Measurements from ENCODE around the gene PSMD1. TPM values are rescaled to one million over a fixed set of nuclear protein-coding genes. Genes with fewer than 3 reads are reported as not detected.

Gene PSMD1
- total and polyA plus RNA-seq, 2 experiments from 2014 or later, result 148 to 177 TPM

GRCh38 chr2:231189171-231189530 lies 132.5 kb downstream of the PSMD1 start (continued):
- TF ChIP-seq POLR2AphosphoS5 (IDR thresholded peaks at IDR 0.05; ENCODE audit: low read depth), result no peak
- TF ChIP-seq, protein P1, sequence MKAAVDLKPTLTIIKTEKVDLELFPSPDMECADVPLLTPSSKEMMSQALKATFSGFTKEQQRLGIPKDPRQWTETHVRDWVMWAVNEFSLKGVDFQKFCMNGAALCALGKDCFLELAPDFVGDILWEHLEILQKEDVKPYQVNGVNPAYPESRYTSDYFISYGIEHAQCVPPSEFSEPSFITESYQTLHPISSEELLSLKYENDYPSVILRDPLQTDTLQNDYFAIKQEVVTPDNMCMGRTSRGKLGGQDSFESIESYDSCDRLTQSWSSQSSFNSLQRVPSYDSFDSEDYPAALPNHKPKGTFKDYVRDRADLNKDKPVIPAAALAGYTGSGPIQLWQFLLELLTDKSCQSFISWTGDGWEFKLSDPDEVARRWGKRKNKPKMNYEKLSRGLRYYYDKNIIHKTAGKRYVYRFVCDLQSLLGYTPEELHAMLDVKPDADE (IDR thresholded peaks at IDR 0.05), result no peak

DNA sequence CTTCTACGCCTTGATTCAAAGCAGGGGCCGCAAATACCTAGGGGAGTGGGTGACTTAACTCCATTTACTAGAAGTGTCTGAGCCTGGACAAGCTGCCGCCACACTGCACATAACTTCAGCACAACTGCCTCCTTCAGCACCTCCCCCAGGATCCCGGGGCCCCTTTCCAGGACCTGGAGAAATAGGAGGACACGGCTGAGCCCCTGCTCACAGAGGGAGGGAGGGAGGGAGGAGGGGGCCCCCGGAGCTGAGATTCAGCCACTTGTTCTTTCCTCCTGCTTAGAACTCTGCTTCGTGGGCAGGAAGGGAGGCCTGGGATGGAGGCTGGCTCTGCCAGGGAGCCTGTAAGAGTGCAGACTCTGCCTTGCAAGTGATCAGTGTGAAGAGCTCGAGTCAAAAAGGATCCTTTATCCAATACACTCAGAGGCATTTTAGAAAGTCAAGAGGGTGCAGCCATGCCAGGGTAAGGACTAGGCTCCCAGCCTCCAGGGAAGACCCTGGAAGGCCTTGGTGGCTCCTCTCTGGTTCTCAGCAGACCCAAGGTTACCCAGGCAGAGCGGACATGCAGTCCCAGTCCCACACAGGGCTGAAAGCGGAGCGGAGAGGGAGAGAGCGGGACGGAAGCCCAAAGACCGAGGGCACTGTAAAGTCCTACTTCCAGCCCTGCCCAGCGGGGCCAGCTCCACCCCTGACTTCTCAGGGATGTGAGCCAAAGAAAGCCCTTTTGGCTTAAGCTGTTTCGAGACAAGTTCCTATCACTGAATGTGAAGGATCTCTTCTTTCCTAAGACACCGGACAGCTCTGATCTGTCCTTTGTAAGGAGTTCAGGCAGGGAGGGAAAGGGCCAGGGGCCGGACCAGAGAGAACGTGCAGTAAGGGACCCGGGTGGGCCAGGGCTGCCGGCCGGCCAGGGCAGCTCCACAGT lies 133.2 kb downstream of the PSMD1 start:
- Histone ChIP-seq H3K27me3 (ENCODE audit: insufficient read depth) (no peaks in the 10 kb centered on the region), H3K79me2 (replicated peaks; ENCODE audit: insufficient read depth) (no peaks in the 10 kb centered on the region), H3K4me3 (peak overlapping the region; percentile 52), H3K4me2 (peak overlapping the region; percentile 81), H3F3A (replicated peaks; ENCODE audit: low read depth) (peaks cover 18% of the 10 kb centered on the region), H2AFZ (peak overlapping the region; percentile 88), H3K27ac (ENCODE audit: low read depth) (peak overlapping the region; percentile 92), H3K9me2 (ENCODE audit: insufficient read depth) (no peaks in the 10 kb centered on the region), H3K4me1 (ENCODE audit: insufficient read depth) (peaks cover 24% of the 10 kb centered on the region), H3K36me3 (ENCODE audit: insufficient read depth) (no peaks in the 10 kb centered on the region), H4K20me1 (replicated peaks; ENCODE audit: insufficient read depth) (no peaks in the 10 kb centered on the region)
- TF ChIP-seq, protein P2, sequence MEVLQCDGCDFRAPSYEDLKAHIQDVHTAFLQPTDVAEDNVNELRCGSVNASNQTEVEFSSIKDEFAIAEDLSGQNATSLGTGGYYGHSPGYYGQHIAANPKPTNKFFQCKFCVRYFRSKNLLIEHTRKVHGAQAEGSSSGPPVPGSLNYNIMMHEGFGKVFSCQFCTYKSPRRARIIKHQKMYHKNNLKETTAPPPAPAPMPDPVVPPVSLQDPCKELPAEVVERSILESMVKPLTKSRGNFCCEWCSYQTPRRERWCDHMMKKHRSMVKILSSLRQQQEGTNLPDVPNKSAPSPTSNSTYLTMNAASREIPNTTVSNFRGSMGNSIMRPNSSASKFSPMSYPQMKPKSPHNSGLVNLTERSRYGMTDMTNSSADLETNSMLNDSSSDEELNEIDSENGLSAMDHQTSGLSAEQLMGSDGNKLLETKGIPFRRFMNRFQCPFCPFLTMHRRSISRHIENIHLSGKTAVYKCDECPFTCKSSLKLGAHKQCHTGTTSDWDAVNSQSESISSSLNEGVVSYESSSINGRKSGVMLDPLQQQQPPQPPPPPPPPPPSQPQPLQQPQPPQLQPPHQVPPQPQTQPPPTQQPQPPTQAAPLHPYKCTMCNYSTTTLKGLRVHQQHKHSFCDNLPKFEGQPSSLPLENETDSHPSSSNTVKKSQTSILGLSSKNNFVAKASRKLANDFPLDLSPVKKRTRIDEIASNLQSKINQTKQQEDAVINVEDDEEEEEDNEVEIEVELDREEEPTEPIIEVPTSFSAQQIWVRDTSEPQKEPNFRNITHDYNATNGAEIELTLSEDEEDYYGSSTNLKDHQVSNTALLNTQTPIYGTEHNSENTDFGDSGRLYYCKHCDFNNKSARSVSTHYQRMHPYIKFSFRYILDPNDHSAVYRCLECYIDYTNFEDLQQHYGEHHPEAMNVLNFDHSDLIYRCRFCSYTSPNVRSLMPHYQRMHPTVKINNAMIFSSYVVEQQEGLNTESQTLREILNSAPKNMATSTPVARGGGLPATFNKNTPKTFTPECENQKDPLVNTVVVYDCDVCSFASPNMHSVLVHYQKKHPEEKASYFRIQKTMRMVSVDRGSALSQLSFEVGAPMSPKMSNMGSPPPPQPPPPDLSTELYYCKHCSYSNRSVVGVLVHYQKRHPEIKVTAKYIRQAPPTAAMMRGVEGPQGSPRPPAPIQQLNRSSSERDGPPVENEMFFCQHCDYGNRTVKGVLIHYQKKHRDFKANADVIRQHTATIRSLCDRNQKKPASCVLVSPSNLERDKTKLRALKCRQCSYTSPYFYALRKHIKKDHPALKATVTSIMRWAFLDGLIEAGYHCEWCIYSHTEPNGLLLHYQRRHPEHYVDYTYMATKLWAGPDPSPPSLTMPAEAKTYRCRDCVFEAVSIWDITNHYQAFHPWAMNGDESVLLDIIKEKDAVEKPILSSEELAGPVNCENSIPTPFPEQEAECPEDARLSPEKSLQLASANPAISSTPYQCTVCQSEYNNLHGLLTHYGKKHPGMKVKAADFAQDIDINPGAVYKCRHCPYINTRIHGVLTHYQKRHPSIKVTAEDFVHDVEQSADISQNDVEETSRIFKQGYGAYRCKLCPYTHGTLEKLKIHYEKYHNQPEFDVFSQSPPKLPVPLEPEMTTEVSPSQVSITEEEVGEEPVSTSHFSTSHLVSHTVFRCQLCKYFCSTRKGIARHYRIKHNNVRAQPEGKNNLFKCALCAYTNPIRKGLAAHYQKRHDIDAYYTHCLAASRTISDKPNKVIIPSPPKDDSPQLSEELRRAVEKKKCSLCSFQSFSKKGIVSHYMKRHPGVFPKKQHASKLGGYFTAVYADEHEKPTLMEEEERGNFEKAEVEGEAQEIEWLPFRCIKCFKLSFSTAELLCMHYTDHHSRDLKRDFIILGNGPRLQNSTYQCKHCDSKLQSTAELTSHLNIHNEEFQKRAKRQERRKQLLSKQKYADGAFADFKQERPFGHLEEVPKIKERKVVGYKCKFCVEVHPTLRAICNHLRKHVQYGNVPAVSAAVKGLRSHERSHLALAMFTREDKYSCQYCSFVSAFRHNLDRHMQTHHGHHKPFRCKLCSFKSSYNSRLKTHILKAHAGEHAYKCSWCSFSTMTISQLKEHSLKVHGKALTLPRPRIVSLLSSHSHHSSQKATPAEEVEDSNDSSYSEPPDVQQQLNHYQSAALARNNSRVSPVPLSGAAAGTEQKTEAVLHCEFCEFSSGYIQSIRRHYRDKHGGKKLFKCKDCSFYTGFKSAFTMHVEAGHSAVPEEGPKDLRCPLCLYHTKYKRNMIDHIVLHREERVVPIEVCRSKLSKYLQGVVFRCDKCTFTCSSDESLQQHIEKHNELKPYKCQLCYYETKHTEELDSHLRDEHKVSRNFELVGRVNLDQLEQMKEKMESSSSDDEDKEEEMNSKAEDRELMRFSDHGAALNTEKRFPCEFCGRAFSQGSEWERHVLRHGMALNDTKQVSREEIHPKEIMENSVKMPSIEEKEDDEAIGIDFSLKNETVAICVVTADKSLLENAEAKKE (CRISPR knock-in tag; IDR thresholded peaks at IDR 0.05), result no peak
- TF ChIP-seq EZH2 (IDR thresholded peaks at IDR 0.05; ENCODE audit: low read depth, unreplicated experiment) (no peak), ZNF331 (CRISPR knock-in tag; IDR thresholded peaks at IDR 0.05; ENCODE audit: low read depth) (no peak), JUNB (IDR thresholded peaks at IDR 0.05; ENCODE audit: unreplicated experiment) (no peak), STAT1 (IDR thresholded peaks at IDR 0.05; ENCODE audit: unreplicated experiment) (no peak), CTCF (conservative IDR thresholded peaks at IDR 0.05; ENCODE audit: low read depth in 2 of 2) (no peak), POLR2AphosphoS5 (IDR thresholded peaks at IDR 0.05; ENCODE audit: low read depth) (no peak), EZH2phosphoT487 (IDR thresholded peaks at IDR 0.05; ENCODE audit: unreplicated experiment) (no peak), NANOG (IDR thresholded peaks at IDR 0.05; ENCODE audit: borderline replicate concordance) (no peak)
- TF ChIP-seq, protein P3, sequence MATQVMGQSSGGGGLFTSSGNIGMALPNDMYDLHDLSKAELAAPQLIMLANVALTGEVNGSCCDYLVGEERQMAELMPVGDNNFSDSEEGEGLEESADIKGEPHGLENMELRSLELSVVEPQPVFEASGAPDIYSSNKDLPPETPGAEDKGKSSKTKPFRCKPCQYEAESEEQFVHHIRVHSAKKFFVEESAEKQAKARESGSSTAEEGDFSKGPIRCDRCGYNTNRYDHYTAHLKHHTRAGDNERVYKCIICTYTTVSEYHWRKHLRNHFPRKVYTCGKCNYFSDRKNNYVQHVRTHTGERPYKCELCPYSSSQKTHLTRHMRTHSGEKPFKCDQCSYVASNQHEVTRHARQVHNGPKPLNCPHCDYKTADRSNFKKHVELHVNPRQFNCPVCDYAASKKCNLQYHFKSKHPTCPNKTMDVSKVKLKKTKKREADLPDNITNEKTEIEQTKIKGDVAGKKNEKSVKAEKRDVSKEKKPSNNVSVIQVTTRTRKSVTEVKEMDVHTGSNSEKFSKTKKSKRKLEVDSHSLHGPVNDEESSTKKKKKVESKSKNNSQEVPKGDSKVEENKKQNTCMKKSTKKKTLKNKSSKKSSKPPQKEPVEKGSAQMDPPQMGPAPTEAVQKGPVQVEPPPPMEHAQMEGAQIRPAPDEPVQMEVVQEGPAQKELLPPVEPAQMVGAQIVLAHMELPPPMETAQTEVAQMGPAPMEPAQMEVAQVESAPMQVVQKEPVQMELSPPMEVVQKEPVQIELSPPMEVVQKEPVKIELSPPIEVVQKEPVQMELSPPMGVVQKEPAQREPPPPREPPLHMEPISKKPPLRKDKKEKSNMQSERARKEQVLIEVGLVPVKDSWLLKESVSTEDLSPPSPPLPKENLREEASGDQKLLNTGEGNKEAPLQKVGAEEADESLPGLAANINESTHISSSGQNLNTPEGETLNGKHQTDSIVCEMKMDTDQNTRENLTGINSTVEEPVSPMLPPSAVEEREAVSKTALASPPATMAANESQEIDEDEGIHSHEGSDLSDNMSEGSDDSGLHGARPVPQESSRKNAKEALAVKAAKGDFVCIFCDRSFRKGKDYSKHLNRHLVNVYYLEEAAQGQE (IDR thresholded peaks at IDR 0.05; ENCODE audit: unreplicated experiment), result no peak
- ATAC-seq (peak; percentile 60), DNase-seq (ENCODE audit: low spot score) (peak; percentile 57)
- H3K4me3 Mint-ChIP-seq, result peak overlapping the region; percentile 66; the same call in 2 of the 3 replicates
- peaks cover 29% of the 10 kb centered on the region for H3K4me1 Mint-ChIP-seq
- peaks cover 29% of the 10 kb centered on the region for H3K27me3 Mint-ChIP-seq (ENCODE audit: insufficient read depth, low read depth, poor library complexity)
- no peaks in the 10 kb centered on the region for H3K36me3 Mint-ChIP-seq (ENCODE audit: low read depth)
- no peaks in the 10 kb centered on the region for H3K9me3 Mint-ChIP-seq
- H3K27ac Mint-ChIP-seq, result peak overlapping the region; percentile 93

Measured in GM23338 (cell line).